MV-4-11 (cell line): ENCODE measurements around the gene RACGAP1.

ENCODE experiments used
- DNase-seq: peaks from one replicate; lab custom pipeline; 2025; lab: John Stamatoyannopoulos, UW

The RACGAP1 gene

GRCh38 chr12:49954863-49955830 lies 70.1 kb downstream of the RACGAP1 start:
- no peak for DNase-seq

DNA sequence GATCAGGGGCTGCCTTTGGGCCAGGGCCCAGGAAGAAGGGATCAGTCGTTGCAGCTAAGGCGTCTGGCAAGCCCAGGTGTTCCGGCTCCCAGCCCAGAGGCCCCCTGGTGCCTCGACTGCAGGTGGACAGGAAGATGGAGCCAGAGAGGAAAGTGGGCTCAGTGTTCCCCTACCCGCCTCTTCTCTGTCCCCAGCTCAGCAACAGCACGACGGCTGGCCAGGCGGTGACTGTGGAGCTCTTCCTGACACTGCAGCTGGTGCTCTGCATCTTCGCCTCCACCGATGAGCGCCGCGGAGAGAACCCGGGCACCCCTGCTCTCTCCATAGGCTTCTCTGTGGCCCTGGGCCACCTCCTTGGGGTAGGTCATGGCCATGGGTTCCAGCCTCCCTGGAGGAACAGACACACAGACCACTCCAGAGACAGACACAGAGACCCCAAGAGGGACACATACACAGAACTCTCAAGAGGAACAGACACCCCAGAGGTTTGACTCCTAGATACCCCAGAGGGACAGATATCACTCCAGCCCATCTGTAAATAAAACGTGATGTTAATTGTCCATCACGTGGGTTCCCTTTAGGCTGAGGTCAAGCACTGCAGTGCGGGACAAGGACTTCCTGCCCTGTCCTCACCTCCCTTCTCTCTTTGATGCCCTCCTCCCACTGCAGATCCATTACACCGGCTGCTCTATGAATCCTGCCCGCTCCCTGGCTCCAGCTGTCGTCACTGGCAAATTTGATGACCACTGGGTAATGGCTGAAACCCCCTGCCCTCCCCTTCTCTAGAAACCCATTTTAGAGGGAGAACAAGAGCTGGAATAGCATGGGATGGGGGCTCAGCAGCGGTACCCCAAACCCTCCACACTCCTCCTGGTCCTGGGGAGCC lies 71.1 kb downstream of the RACGAP1 start:
- no peak for DNase-seq

GRCh38 chr12:49953151-49953550 lies 72.1 kb downstream of the RACGAP1 start:
- DNase-seq = no peak

GRCh38 chr12:49952391-49953055 lies 72.8 kb downstream of the RACGAP1 start:
- DNase-seq = no peak

DNA sequence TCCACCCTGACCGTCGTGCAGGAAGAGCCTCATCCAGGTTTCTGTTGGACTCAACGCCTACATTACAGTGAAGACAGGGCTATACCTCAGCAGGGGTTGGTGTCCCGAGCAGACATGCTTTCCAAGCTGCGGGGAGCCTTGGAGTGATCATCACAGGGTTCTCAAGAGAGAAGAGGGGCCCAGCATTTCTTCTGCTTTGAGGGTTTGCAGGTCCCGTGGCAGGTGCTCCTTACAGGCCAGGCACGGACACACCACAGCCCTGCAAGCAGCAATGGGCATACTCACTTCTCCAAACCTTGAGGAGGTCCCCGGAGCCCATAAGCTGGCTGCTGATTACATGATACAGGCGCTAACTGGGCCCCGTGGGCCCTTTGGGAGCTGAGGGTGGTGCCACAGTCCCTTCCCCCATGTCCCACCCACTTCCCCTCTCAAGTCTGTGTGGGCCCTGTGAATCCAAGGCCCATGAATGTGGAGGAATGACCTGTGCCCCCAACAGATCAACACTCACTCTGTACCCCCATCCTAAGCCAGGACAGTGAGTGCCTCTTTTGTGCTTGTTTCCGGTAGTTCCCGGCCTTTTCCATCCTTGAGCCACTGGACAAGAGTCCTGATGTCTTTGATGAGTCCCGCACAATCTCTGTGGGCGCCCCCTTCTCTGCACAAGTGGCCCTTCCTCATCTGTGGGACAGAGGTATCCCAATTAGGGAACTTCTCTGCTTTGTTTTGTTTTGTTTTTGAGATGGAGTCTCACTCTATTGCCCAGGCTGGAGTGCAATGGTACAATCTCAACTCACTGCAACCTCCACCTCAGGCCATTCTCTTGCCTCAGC lies 73.7 kb downstream of the RACGAP1 start:
- peak; percentile 22 for DNase-seq

GRCh38 chr12:49950273-49951251 lies 74.7 kb downstream of the RACGAP1 start, which contains the start of gene AQP2:
TSS of gene AQP2 (plus strand) at chr12:49950737. CDS start at chr12:49950831, 94 bp downstream.
- DNase-seq = no peak

GRCh38 chr12:49949866-49950265 lies 75.4 kb downstream of the RACGAP1 start:
- DNase-seq = no peak

DNA sequence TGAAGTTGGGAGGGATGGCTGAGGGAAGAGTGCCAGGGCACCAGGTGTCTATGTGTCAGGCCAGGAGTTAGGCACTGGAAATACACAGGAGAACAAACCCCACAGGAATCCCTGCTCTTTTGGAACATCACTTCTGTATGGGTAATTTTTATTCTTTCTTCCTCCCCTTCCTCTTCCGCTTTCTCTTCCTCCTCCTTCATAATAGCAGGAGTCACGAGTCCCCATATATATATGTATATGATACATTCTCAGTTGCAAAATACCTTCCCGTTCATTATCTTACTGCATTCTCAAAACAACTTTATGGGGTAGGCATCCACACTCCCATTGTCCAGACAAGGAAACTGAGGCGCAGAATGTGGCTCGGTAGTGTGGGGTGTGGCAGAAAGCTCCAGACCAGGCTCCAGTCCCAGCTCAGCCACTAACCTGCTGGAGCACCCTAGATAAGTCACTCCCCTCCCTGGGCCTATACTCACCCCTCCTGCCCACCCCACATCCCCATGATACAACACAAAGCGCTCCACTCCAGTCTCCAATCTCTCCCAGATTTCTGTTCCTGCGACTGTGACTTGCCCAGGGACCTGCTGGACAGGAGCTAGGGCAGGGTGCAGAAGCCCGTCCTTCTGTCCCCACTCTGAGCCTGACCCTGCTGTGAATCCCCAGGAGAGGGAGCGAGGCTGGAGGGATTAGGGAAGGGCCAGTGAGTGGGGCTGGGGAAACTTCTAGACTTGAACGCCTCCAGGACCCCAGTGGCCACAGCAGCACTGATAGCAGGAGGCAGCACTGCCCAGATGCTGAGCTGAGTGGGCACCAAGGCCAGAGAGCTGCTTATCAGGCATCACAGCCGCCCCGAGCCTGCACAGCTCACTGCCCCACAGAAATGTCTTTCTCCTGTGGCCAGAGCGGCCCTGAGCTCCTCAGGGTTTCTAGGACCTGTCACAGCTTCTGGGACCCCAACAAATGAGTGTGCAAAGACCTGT lies 76.1 kb downstream of the RACGAP1 start:
- peak; percentile 78 for DNase-seq

- no peak for DNase-seq
These were observed 77.6 kb downstream of the RACGAP1 start for GRCh38 chr12:49947593-49948226.

GRCh38 chr12:49946497-49946896 lies 78.8 kb downstream of the RACGAP1 start:
- no peak for DNase-seq

GRCh38 chr12:49946086-49946485 lies 79.2 kb downstream of the RACGAP1 start:
- DNase-seq = no peak

GRCh38 chr12:49945394-49946080 lies 79.8 kb downstream of the RACGAP1 start:
- DNase-seq = peak; percentile 69

GRCh38 chr12:49944718-49945117 lies 80.6 kb downstream of the RACGAP1 start:
- no peak for DNase-seq

DNA sequence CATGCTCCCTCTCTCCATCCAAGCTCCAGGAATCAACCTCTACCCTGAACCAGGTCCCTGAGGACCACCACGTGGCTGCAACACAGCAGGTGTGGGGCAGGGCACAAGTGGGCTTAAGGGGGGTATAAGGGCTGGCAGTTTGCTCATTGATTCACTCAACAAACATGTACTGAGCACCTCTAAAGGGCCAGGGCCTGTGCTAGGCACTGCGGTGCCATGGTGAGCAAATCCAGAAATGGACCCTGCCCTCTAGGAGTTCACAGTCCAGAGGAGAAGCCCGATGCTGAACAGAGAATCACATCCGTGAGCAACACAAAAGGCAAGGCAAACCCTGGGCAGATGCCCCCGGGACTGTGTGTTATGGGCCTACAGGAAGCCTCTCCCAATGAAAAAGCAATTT lies 81.2 kb downstream of the RACGAP1 start:
- DNase-seq = no peak

DNA sequence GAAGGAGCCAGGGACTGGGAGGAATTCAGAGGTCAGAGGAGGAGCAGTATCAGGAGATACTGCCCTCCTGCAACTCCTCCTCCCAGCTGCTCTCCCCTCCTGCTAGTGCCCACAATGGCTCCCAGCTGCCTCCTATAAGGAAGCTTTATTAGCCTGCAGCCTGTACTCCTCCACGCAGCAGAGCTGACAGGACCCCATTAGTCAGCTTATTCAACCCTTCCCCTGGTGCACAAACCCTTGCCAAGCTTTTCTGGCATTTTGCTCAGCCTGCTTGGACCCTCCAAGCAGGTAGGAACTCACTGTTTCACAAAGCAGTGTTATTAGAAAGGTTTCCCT lies 81.7 kb downstream of the RACGAP1 start:
- DNase-seq = no peak

DNA sequence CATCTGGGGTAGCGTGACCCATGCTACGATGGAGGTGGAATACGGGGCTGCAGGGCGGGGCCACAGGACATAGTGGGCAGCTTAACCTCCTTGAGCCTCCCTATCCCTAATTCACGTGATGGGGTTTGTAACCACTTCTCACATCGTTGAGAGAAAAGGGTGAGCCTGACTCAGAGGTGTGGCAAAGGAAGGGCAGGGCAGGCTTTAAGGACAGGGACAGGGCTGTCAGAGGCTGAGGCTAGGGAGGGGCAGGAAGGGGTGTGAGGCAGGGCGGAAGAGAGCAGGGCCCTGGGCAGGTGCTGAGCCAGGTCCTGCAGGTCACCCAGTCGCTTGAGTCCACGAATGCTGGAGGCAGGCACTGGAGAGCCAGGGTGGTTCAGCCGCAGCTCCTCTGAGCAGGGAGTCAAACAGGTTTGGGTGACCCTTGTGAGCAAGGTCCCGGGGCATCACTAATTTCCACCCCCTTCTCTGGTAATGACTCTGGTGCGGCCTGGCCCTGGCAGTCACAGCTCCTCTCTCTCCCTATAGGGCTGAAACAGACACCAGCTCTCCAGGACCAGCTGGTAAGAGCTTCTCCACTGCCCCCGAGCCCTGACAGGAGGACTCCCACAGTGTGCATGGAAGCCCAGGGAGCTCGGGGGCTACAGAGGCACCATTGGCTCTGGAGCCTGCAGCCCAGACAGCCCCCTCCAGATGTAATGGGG lies 82.2 kb downstream of the RACGAP1 start:
- DNase-seq = no peak

DNA sequence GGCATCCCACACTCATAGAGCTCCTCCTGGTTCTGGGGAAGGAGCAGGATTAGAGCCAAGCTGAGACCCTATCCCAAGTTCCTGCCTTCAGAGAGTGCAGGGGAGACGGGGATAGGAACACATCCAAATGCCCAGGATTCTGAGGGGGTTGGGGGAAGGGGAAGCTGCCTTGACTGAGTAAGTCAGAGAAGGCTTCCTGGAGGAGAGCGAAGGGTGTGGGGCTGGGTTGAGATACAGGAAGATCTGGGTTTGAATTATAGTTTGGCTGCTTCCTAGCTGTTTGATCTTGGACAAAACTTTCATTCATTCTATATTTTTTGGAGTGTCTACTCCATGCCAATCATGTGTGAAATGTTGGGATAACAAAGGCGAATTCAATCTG lies 82.8 kb downstream of the RACGAP1 start:
- DNase-seq = no peak
